GM12878 (cell line): Measurements from ENCODE around the gene ERCC1. TPM values are rescaled to one million over a fixed set of nuclear protein-coding genes. Genes with fewer than 3 reads are reported as not detected.

ENCODE experiments used
- ATAC-seq: fragments of 200-7000 bp; cut with Tn5 transposase; 3 replicates; pipeline ENCODE4 v1.9.1; 2020; ENCODE audit warnings: mild to moderate bottlenecking, moderate library complexity
- BruUV-seq: library from RNA; stranded (reverse); fragments of 400-500 nt; replicated peaks from 2 replicates; lab custom pipeline; 2021; lab: Mats Ljungman, UMichigan
- CTCF ChIA-PET: fragments of 300-600 bp; sonication (Branson Sonifier 250); formaldehyde crosslinking; extraction: SDS; loops from one replicate; lab custom pipeline; 2021; ENCODE audit warnings: inconsistent platforms; lab: Yijun Ruan, JAX
- POLR2A ChIA-PET: fragments of 350-600 bp; formaldehyde crosslinking; extraction: SDS; loops from one replicate; lab custom pipeline; 2021; ENCODE audit warnings: inconsistent platforms; lab: Charles Lee
- RAD21 ChIA-PET: fragments of 300-600 bp; sonication (Branson Sonifier 250); formaldehyde crosslinking; loops from one replicate; lab custom pipeline; 2023; ENCODE audit warnings: antibody characterized with exemption; ENCODE audit not compliant: unreplicated experiment; lab: Charles Lee
- SMC1A ChIA-PET: fragments of 300-600 bp; sonication (Branson Sonifier 250); formaldehyde crosslinking; loops from one replicate; lab custom pipeline; 2023; ENCODE audit not compliant: unreplicated experiment, uncharacterized antibody; lab: Charles Lee
- DNase-seq: peaks from one replicate; pipeline ENCODE4 v3.0.0-alpha.2; 2011; ENCODE audit warnings: low read depth, low spot score
- FAIRE-seq: peaks from 3 replicates; lab custom pipeline; 2011; peaks lifted over from hg19 to GRCh38; lab: Jason Lieb, UNC
- H2AFZ ChIP-seq: 2 replicates; pipeline ENCODE4 v1.6.0; 2011; ENCODE audit warnings: low read depth, low read length, control low read depth; ENCODE audit not compliant: control insufficient read depth
- H3K27ac ChIP-seq: 2 replicates; pipeline ENCODE4 v1.5.1; 2011; ENCODE audit warnings: control low read depth; ENCODE audit not compliant: control insufficient read depth, insufficient read depth
- H3K27me3 ChIP-seq, 2 experiments: replicated peaks in 1 of 2; 2 replicates each; pipeline versions ENCODE4 v1.6.0 to v1.6.1; 2011; ENCODE audit warnings: low read length in 1 of 2; ENCODE audit not compliant: control insufficient read depth in 2 of 2, insufficient read depth in 2 of 2
- H3K36me3 ChIP-seq, 2 experiments: 2 replicates each; pipeline ENCODE4 v1.5.1; 2011; ENCODE audit warnings: low read length in 1 of 2; ENCODE audit not compliant: control insufficient read depth in 2 of 2, insufficient read depth in 2 of 2
- H3K4me1 ChIP-seq: 2 replicates; pipeline ENCODE4 v1.6.1; 2011; ENCODE audit warnings: mild to moderate bottlenecking, low read length, moderate library complexity, mixed read lengths; ENCODE audit not compliant: control insufficient read depth, insufficient read depth
- H3K4me2 ChIP-seq: 2 replicates; pipeline ENCODE4 v1.6.0; 2011; ENCODE audit warnings: control low read depth; ENCODE audit not compliant: control insufficient read depth, insufficient read depth
- H3K4me3 ChIP-seq: fragments of 200-600 bp; sonication (generic); 2 replicates; pipeline ENCODE4 v1.5.1; 2016
- H3K79me2 ChIP-seq: 2 replicates; pipeline ENCODE4 v1.6.0; 2011; ENCODE audit warnings: low read length; ENCODE audit not compliant: control insufficient read depth, insufficient read depth
- H3K9ac ChIP-seq: 2 replicates; pipeline ENCODE4 v1.8.0; 2011; ENCODE audit warnings: low read length, control low read depth, mixed read lengths; ENCODE audit not compliant: control insufficient read depth, insufficient read depth
- H3K9me3 ChIP-seq: replicated peaks from 3 replicates; pipeline ENCODE4 v1.5.1; 2011; ENCODE audit warnings: mild to moderate bottlenecking, low read length; ENCODE audit not compliant: control insufficient read depth, insufficient read depth
- H4K20me1 ChIP-seq: 2 replicates; pipeline ENCODE4 v1.6.0; 2011; ENCODE audit not compliant: control insufficient read depth, insufficient read depth
- BACH1 ChIP-seq: fragments of 450-650 bp; IDR thresholded peaks from 2 replicates; pipeline ENCODE4 v1.6.1; 2017; ENCODE audit warnings: mild to moderate bottlenecking, borderline replicate concordance
- CREB1 ChIP-seq: IDR thresholded peaks from 2 replicates; pipeline ENCODE4 v1.6.1; 2012; ENCODE audit warnings: low read depth, mild to moderate bottlenecking, inconsistent platforms
- CREM ChIP-seq: IDR thresholded peaks from 2 replicates; pipeline ENCODE4 v1.6.1; 2014; ENCODE audit warnings: antibody characterized with exemption, low read depth
- CTCF ChIP-seq, 3 experiments: IDR thresholded peaks in 2 of 3; conservative IDR thresholded peaks in 1 of 3; 2 replicates each; pipeline ENCODE4 v1.5.1; 2011; ENCODE audit warnings: low read depth in 3 of 3, low read length in 3 of 3, mild to moderate bottlenecking in 3 of 3, control low read depth in 2 of 3, moderate library complexity in 2 of 3, inconsistent platforms in 1 of 3, mixed read lengths in 1 of 3; ENCODE audit not compliant: control insufficient read depth in 2 of 3, insufficient read depth in 1 of 3; ENCODE audit errors: extremely low read depth in 1 of 3
- LARP7 ChIP-seq: fragments of 450-650 bp; IDR thresholded peaks from 2 replicates; pipeline ENCODE4 v1.6.1; 2017; ENCODE audit warnings: mild to moderate bottlenecking
- MTA3 ChIP-seq: IDR thresholded peaks from 2 replicates; pipeline ENCODE4 v1.6.1; 2012; ENCODE audit warnings: low read length, inconsistent platforms, borderline replicate concordance
- NFIC ChIP-seq: IDR thresholded peaks from 2 replicates; pipeline ENCODE4 v1.6.1; 2012; ENCODE audit warnings: low read depth, mild to moderate bottlenecking, inconsistent platforms, low read length, moderate library complexity
- NFYB ChIP-seq: IDR thresholded peaks from 2 replicates; pipeline ENCODE4 v1.6.1; 2011; ENCODE audit warnings: low read depth, mild to moderate bottlenecking, low read length, improper control_type of control experiment, moderate library complexity; ENCODE audit not compliant: insufficient read depth
- NRF1 ChIP-seq: conservative IDR thresholded peaks from 2 replicates; pipeline ENCODE4 v1.6.1; 2011; ENCODE audit warnings: mild to moderate bottlenecking, low read depth, low read length, improper control_type of control experiment
- PAX8 ChIP-seq: fragments of 450-650 bp; IDR thresholded peaks from 2 replicates; pipeline ENCODE4 v1.6.1; 2017; ENCODE audit warnings: mild to moderate bottlenecking, moderate library complexity
- RB1 ChIP-seq: fragments of 450-650 bp; formaldehyde crosslinking; IDR thresholded peaks from 2 replicates; pipeline ENCODE4 v1.6.1; 2017; ENCODE audit warnings: mild to moderate bottlenecking, borderline replicate concordance
- STAT3 ChIP-seq: IDR thresholded peaks from 2 replicates; pipeline ENCODE4 v1.6.1; 2011; ENCODE audit warnings: low read depth, low read length, improper control_type of control experiment
- WGBS: methylation state at CpG from one replicate; pipeline ENCODE4 v1.1.6; 2016; ENCODE audit warnings: low lambda C conversion rate; ENCODE audit not compliant: insufficient replicate concordance, insufficient coverage; ENCODE audit errors: missing lambda C conversion rate; 5-methylcytosine and 5-hydroxymethylcytosine counted together
- in situ Hi-C: fragments of 300-500 bp; cut with MboI; formaldehyde crosslinking; loops from 9 replicates; pipeline ENCODE4 v1.14.3; 2018; ENCODE audit warnings: mixed read lengths
- intact Hi-C: fragments of 100-400 bp; cut with micrococcal nuclease; formaldehyde crosslinking; loops from one replicate; pipeline ENCODE4 v1.14.2; 2022; ENCODE audit not compliant: unreplicated experiment
- polyA plus RNA-seq, 11 experiments: library from polyadenylated mRNA; depleted of rRNA in 4 of 11; unstranded in 6 of 11; stranded (reverse) in 5 of 11; fragments of >200 nt; fragmentation: Nextera tagmentation in 4 of 11; fragmentation: Illumina TruSeq in 1 of 11; extraction: Ambion mirVana in 4 of 11; extraction: Trizol in 1 of 11; gene quantifications; 1 replicate in 1 of 11; 2 replicates in 10 of 11; pipeline versions ENCODE4 v1.2.1 to v1.2.3, GENCODE V29; 2011 to 2016; ENCODE audit warnings: inconsistent platforms in 2 of 11, missing spikeins in 2 of 11, low read depth in 1 of 11
- total RNA-seq, 4 experiments: library from RNA; depleted of rRNA in 3 of 4; stranded (reverse); fragments of >200 nt in 3 of 4; fragmentation: Illumina TruSeq in 1 of 4; extraction: Trizol in 1 of 4; gene quantifications; 2 replicates each; pipeline versions ENCODE4 v1.2.1 to v1.2.3, GENCODE V29; 2013 to 2021
- TF ChIP-seq, protein P1 (sequence below): fragments of 450-650 bp; IDR thresholded peaks from 2 replicates; pipeline ENCODE4 v1.6.1; 2017; ENCODE audit warnings: mild to moderate bottlenecking, moderate library complexity

Gene ERCC1
- total and polyA plus RNA-seq, 10 of the 15 experiments (the other 5 are each of a cell fraction or from before 2014, with no cell fraction given), result 14.7 to 104 (median 61.1) TPM

DNA sequence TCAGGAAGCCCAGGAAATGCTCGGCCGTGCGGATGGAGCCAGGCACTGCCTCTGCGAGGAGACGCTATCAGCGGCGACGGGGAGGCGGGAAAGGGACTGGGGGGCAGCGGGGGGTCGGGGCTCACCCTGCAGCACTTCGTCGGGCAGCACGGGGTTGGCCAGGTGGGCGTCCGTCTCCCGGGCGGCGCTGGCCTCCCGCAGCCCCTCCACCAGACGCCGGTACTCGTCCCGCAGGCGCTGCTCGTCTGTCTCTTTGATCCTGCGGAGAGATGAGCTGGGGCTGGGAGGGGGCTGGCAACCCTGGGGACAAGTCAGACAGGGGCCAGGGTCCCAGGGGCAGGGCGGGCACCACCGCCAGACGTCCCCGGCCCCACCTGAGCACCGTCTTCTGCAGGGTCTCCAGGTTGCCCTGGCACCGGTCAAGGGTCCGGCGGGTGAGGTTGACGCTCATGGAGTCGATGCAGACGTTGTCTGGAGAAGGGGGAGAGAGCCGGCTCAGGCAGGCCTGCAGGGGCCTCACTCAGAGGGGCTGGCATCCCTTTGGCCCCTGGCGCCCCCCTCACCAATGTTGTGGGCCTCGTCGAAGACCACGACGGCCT lies 59.8 kb downstream of the ERCC1 start:
- Histone ChIP-seq H3K9ac (no peak overlapping the region), H3K4me1 (no peaks in the 10 kb centered on the region; the same call in 1 of the 2 replicates), H3K36me3 (peaks cover 0 to 4% of the 10 kb centered on the region in 2 experiments; a peak in 2 of 4 replicates), H3K27ac (no peak overlapping the region), H3K4me2 (no peak overlapping the region), H2AFZ (no peak overlapping the region), H4K20me1 (no peaks in the 10 kb centered on the region), H3K9me3 (no peaks in the 10 kb centered on the region), H3K79me2 (peaks cover 2% of the 10 kb centered on the region), H3K4me3 (no peak overlapping the region), H3K27me3 (no peaks in the 10 kb centered on the region)
- no peak for DNase-seq
- ChIA-PET SMC1A (no interaction called here), RAD21 (no interaction called here), POLR2A (no interaction called here), CTCF (no interaction called here)
- TF ChIP-seq NRF1, result no peak
- TF ChIP-seq RB1, result no peak
- TF ChIP-seq, protein P1, sequence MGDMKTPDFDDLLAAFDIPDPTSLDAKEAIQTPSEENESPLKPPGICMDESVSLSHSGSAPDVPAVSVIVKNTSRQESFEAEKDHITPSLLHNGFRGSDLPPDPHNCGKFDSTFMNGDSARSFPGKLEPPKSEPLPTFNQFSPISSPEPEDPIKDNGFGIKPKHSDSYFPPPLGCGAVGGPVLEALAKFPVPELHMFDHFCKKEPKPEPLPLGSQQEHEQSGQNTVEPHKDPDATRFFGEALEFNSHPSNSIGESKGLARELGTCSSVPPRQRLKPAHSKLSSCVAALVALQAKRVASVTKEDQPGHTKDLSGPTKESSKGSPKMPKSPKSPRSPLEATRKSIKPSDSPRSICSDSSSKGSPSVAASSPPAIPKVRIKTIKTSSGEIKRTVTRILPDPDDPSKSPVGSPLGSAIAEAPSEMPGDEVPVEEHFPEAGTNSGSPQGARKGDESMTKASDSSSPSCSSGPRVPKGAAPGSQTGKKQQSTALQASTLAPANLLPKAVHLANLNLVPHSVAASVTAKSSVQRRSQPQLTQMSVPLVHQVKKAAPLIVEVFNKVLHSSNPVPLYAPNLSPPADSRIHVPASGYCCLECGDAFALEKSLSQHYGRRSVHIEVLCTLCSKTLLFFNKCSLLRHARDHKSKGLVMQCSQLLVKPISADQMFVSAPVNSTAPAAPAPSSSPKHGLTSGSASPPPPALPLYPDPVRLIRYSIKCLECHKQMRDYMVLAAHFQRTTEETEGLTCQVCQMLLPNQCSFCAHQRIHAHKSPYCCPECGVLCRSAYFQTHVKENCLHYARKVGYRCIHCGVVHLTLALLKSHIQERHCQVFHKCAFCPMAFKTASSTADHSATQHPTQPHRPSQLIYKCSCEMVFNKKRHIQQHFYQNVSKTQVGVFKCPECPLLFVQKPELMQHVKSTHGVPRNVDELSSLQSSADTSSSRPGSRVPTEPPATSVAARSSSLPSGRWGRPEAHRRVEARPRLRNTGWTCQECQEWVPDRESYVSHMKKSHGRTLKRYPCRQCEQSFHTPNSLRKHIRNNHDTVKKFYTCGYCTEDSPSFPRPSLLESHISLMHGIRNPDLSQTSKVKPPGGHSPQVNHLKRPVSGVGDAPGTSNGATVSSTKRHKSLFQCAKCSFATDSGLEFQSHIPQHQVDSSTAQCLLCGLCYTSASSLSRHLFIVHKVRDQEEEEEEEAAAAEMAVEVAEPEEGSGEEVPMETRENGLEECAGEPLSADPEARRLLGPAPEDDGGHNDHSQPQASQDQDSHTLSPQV, result no peak
- TF ChIP-seq NFIC, result no peak
- no peak for TF ChIP-seq STAT3
- no peak for TF ChIP-seq MTA3
- no peak for TF ChIP-seq PAX8
- no peak for TF ChIP-seq CREM
- no peak for TF ChIP-seq BACH1
- no peak for TF ChIP-seq CTCF (IDR thresholded peaks at IDR 0.05 in 2 of 3, conservative IDR thresholded peaks at IDR 0.05 in 1 of 3; ENCODE audit: control insufficient read depth in 2 of 3, extremely low read depth in 1 of 3, insufficient read depth in 1 of 3, low read depth in 3 of 3, low read length in 3 of 3)
- no peak for TF ChIP-seq LARP7
- no peak for TF ChIP-seq NFYB
- TF ChIP-seq CREB1, result no peak
- in situ Hi-C loops (no loop called here), intact Hi-C loops (no loop called here)
- WGBS, result 96% methylated on average over 28 of the region's 44 CpGs
- no peak for FAIRE-seq
- BruUV-seq, result no TSS peak
- ATAC-seq, result no peak
